ENCODE measurements around the gene PRKRA.

The PRKRA gene

DNA sequence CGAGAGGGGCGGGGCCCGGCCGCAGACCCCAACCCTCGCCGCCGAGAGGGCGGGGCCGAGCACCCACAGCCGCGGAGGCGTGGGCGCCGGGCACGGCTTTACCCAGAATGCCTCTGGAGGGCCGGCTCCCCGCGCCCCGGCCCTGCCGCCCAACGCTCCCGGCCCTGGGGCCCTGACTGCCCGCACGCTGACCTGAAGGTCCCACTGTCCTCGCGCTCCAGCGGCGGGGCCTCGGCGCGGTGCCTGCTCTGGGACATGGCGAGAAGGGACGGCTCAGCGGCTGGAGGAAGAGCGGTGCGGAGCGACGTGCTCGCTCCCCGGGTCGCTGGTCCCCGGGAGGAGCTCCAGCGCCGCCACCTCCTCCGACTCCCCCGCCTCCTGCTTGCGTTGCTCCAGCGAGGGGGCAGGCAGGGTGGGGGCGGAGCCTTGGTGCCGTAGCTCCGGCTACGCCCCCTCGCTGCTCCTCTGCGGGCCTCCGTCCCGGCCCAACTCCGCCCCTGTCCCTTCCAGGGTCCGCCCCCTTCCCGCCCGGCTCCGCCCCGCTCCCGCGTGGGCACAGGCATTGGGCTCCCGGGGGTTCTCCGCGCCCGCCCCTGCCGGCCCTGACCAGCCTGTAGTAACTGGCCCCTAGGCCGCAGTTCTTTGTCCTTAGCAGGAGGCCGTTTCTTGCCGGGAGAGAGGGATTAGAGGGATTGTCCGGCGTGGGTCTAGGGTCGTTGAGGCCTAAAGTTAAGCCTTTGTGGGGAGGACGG is at the start of gene PRKRA, which contains the start of gene PJVK:
PRKRA (minus strand) TSS at position 402 of the 752 bp plus-strand sequence; CDS start at position 257, 145 bp downstream.
PJVK (plus strand) TSS at position 605 of the 752 bp plus-strand sequence. CDS start 2,032 bp downstream, outside the sequence.
- peak; percentile 66 to 95 for DNase-seq (ENCODE audit: low read depth in 1 of 2, low spot score in 1 of 2)
- in situ Hi-C loops (cut with HindIII; ENCODE audit: low pct_unique_long_range_greater_than_20kb, low sequenced_read_pairs): no loop called here
- TF ChIP-seq JUND (IDR thresholded peaks at IDR 0.05; ENCODE audit: low read depth): no peak

DNA sequence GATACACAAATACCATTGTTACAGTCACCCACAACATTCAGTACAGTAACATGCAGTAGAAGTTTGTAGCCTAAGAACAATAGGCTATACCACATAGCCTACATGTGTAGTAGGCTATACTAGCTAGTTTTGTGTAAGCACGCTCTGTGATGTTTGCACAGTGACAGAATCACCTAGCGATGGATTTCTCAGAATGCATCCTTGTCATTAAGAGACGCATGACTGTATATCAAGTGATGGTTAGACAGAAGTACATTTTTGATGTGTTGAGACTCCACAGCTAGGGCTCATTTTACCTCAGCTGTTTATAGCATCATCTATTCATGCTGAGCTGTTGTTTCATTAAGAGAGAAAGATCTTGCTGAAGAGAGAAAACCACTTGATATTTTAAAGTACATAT is 48.7 kb upstream of the PRKRA start:
- in situ Hi-C loops (cut with HindIII; ENCODE audit: low pct_unique_long_range_greater_than_20kb, low sequenced_read_pairs): no loop called here
- DNase-seq (ENCODE audit: low read depth in 1 of 2, low spot score in 1 of 2): no peak
- TF ChIP-seq JUND (IDR thresholded peaks at IDR 0.05; ENCODE audit: low read depth): no peak

DNA sequence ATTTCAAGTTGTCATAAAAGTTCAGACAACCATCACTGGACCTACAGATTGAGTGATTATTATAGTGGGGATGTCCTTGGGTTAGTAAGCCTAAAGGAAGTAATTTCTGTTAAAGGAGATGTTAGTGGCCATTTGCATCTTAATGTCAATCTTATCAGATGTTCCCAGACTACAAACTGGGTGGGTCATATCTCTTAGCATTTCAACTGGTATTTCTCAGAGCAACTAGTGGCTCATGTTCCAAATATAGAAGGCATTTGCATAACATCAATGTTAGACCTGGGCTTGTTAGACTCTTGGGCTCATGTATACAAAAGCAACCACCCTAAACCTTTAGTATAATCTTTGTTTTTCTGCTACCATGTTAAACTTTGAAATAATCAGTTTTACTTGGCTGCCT is 47.2 kb upstream of the PRKRA start:
- no peak for DNase-seq (ENCODE audit: low read depth in 1 of 2, low spot score in 1 of 2)
- no peak for TF ChIP-seq JUND (IDR thresholded peaks at IDR 0.05; ENCODE audit: low read depth)
- in situ Hi-C loops (cut with HindIII; ENCODE audit: low pct_unique_long_range_greater_than_20kb, low sequenced_read_pairs): no loop called here

- in situ Hi-C loops (cut with HindIII; ENCODE audit: low pct_unique_long_range_greater_than_20kb, low sequenced_read_pairs): no loop called here
- TF ChIP-seq JUND (IDR thresholded peaks at IDR 0.05; ENCODE audit: low read depth): no peak
- DNase-seq (ENCODE audit: low read depth in 1 of 2, low spot score in 1 of 2): no peak
These were observed 45.1 kb upstream of the PRKRA start for GRCh38 chr2:178496049-178496448.

- no peak for DNase-seq (ENCODE audit: low read depth in 1 of 2, low spot score in 1 of 2)
- in situ Hi-C loops (cut with HindIII; ENCODE audit: low pct_unique_long_range_greater_than_20kb, low sequenced_read_pairs): no loop called here
- no peak for TF ChIP-seq JUND (IDR thresholded peaks at IDR 0.05; ENCODE audit: low read depth)
These were observed 40.6 kb upstream of the PRKRA start for GRCh38 chr2:178491612-178492011.

- no peak for TF ChIP-seq JUND (IDR thresholded peaks at IDR 0.05; ENCODE audit: low read depth)
- DNase-seq (ENCODE audit: low read depth in 1 of 2, low spot score in 1 of 2): no peak
- in situ Hi-C loops (cut with HindIII; ENCODE audit: low pct_unique_long_range_greater_than_20kb, low sequenced_read_pairs): no loop called here
These were observed 34.4 kb upstream of the PRKRA start for GRCh38 chr2:178485356-178485755.

DNA sequence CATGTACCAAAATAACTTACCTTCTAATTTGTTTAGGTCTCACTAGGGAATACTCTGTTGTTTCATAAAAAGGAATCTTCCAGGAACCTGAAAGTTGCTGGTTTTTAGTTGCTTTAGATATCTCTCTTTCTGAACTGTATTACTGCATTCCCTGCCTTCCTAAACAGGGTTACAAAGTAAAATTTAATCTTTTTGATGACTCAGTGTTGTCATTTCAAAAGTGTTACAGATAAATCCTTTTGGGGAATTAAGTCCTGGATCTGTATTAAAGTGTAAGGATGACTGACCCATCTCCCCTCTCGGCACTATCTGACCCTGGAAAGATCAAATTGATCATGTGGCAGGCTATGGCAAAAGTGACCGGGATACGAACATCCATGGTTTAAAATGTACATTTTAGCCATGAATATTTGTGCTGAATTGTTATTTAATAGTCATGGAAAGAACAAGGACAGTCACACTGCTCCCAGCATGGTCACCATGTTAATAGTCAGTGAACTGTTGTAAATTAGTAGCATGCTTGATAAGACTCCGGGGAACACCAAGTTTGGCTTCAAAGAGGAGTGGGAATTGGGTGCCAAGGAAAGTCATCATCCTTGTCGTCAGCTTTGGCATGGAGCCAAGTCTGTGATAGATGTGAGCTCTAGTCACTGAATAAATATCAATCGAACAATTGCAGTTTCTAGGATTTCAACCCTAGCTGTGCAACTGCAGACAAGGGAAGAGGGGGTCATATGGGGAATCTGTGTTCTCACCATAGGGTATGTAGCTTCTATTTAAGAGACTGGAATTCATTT is 33.5 kb upstream of the PRKRA start:
- no peak for TF ChIP-seq JUND (IDR thresholded peaks at IDR 0.05; ENCODE audit: low read depth)
- in situ Hi-C loops (cut with HindIII; ENCODE audit: low pct_unique_long_range_greater_than_20kb, low sequenced_read_pairs): no loop called here
- DNase-seq (ENCODE audit: low read depth in 1 of 2, low spot score in 1 of 2): no peak

DNA sequence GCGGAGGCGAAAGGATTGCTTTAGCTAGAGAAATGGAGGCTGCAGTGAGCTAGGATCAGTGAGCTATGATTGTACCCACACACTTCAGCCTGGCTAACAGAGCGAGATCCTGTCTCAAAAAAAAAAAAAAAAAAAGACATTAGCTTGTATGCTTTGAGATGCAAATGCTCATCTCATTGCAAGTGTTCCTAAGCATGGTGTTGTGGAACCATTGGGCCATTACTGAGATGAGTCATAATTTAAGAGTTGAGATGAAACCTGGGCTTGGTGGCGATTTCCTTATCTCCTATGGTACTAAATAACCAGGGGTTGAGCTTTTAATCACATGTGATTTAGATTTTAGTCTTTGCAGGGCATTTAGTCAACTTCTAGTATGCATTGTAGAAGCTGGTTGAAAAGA is 31.5 kb upstream of the PRKRA start:
- TF ChIP-seq JUND (IDR thresholded peaks at IDR 0.05; ENCODE audit: low read depth): no peak
- DNase-seq (ENCODE audit: low read depth in 1 of 2, low spot score in 1 of 2): no peak
- in situ Hi-C loops (cut with HindIII; ENCODE audit: low pct_unique_long_range_greater_than_20kb, low sequenced_read_pairs): no loop called here

- in situ Hi-C loops (cut with HindIII; ENCODE audit: low pct_unique_long_range_greater_than_20kb, low sequenced_read_pairs): no loop called here
- DNase-seq (ENCODE audit: low read depth in 1 of 2, low spot score in 1 of 2): peak; percentile 80 to 90
- TF ChIP-seq JUND (IDR thresholded peaks at IDR 0.05; ENCODE audit: low read depth): no peak
These were observed 29.5 kb upstream of the PRKRA start, which contains the start of gene PLEKHA3 for GRCh38 chr2:178480227-178481181. Gene PLEKHA3 (plus strand): TSS chr2:178480457. CDS start chr2:178480870, 413 bp downstream.

- no peak for DNase-seq (ENCODE audit: low read depth in 1 of 2, low spot score in 1 of 2)
- in situ Hi-C loops (cut with HindIII; ENCODE audit: low pct_unique_long_range_greater_than_20kb, low sequenced_read_pairs): no loop called here
- TF ChIP-seq JUND (IDR thresholded peaks at IDR 0.05; ENCODE audit: low read depth): no peak
These were observed 28.8 kb upstream of the PRKRA start for GRCh38 chr2:178479758-178480226.

DNA sequence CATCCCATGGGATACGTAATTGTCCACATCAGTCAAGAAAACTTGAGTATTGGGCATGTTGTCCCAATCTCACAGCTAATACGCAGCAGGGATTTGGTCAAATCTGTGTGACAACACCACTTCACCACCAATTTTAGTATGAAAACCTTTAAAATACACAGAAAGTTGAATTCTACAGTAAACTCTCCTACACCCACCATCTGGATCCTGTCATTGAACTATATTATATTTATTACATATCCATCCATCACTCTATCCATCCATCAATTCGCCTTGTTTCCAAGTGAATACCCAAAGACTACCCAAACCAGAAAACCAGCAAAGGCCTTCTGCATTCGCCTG is 28.3 kb upstream of the PRKRA start:
- TF ChIP-seq JUND (IDR thresholded peaks at IDR 0.05; ENCODE audit: low read depth): no peak
- DNase-seq (ENCODE audit: low read depth in 1 of 2, low spot score in 1 of 2): no peak
- in situ Hi-C loops (cut with HindIII; ENCODE audit: low pct_unique_long_range_greater_than_20kb, low sequenced_read_pairs): no loop called here
